Measurements from ENCODE around the gene BPIFB6.

BPIFB6 gene

DNA sequence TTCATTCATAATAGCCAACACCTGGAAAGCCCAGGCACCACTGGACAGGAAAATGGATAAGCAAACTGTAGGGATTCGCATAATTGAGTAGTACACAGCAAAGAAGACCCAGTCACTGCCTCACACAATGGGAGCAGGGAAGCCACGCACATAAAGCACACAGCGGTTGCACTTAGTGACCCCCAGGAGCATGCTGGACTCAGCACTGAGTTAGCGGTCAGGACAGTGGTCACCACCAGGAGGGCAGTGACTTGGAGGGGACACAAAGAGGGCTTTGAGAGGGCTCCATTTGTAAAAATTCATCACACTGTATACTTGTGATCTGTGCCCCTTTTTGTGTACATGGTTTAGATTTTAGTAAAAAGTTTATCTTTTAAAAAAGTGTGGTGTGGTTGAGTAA, 19.9 kb downstream of the BPIFB6 start:
- H3K9me3 ChIP-seq (ENCODE audit: insufficient read depth, low read length) = peaks cover 4% of the 10 kb centered on the region; the same call in 1 of the 2 replicates
- H3K9ac ChIP-seq (ENCODE audit: insufficient read length, low read depth) = no peak overlapping the region
- H3K27me3 ChIP-seq (ENCODE audit: insufficient read depth, insufficient read length) = no peaks in the 10 kb centered on the region
- no peak overlapping the region for H3K4me3 ChIP-seq (ENCODE audit: insufficient read length, low read depth)
- H3K4me1 ChIP-seq (ENCODE audit: insufficient read depth, insufficient read length) = peaks cover 11% of the 10 kb centered on the region
- H3K36me3 ChIP-seq (ENCODE audit: insufficient read depth, insufficient read length, low read length) = no peaks in the 10 kb centered on the region
- no peak for TF ChIP-seq SUZ12 (IDR thresholded peaks at IDR 0.05; ENCODE audit: extremely low read depth, insufficient read depth, insufficient read length)
- TF ChIP-seq YY1 (IDR thresholded peaks at IDR 0.05; ENCODE audit: insufficient read depth, insufficient read length) = no peak
- DNase-seq (ENCODE audit: low read depth, low spot score) = no peak

DNA sequence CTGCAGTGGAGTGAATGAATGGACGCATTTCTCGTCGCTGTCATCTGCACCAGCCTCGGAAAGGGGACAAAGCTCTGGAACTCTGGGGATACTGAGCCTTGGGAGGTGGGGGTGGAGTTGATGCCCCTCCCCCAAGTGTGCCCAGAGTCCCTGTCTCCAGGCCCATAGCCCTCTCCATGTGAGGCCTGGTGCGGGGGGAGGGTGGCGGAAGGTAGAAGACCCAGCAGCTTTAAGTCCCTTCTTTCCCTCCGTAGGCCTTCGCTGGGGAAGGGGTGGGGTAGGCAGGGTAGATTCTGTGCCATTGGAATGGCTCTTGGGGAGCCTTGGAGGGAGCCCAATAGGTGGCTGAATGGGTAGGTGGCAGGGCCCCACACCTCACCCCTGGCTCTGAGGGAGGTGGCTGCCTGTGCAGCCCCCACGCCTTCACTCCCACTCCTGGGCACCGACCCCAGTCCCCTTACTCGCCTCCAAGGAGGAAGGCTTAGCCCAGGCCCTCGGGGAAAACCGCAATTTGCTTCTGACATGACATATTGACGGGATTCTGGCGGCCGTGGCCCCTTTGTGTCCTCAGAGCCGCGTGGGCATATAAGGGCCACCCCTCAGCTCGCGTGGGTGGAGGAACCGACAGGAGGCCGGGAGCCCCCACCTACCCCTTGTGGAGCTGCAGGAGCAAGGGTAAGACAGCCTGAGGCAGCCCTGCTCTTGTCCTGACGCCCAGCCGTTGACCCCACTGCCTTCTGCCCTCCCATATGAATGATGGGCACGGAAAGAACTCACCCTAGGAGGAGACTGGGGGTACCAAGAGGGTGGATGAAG, 22.1 kb downstream of the BPIFB6 start, which contains the start of gene BPIFB3:
Gene BPIFB3 (plus strand): TSS at position 613 of the 816 bp plus-strand sequence. CDS start 1,533 bp downstream, outside the sequence.
- Histone ChIP-seq H3K36me3 (ENCODE audit: insufficient read depth, insufficient read length, low read length) (no peaks in the 10 kb centered on the region), H3K9me3 (ENCODE audit: insufficient read depth, low read length) (no peaks in the 10 kb centered on the region), H3K27me3 (ENCODE audit: insufficient read depth, insufficient read length) (no peaks in the 10 kb centered on the region), H3K9ac (ENCODE audit: insufficient read length, low read depth) (peak within 1 kb of the TSS; percentile 17), H3K4me1 (ENCODE audit: insufficient read depth, insufficient read length) (peaks cover 11% of the 10 kb centered on the region), H3K4me3 (ENCODE audit: insufficient read length, low read depth) (no peak within 1 kb of the TSS)
- no peak for TF ChIP-seq ZNF274 (IDR thresholded peaks at IDR 0.05; ENCODE audit: low read depth, low read length)
- TF ChIP-seq SUZ12 (IDR thresholded peaks at IDR 0.05; ENCODE audit: extremely low read depth, insufficient read depth, insufficient read length) = no peak
- no peak for DNase-seq (ENCODE audit: low read depth, low spot score)

GRCh38 chr20:33054381-33054780, 22.9 kb downstream of the BPIFB6 start:
- Histone ChIP-seq H3K9me3 (ENCODE audit: insufficient read depth, low read length) (no peaks in the 10 kb centered on the region), H3K36me3 (ENCODE audit: insufficient read depth, insufficient read length, low read length) (no peaks in the 10 kb centered on the region), H3K27me3 (ENCODE audit: insufficient read depth, insufficient read length) (no peaks in the 10 kb centered on the region), H3K4me3 (ENCODE audit: insufficient read length, low read depth) (no peak overlapping the region), H3K9ac (ENCODE audit: insufficient read length, low read depth) (no peak overlapping the region), H3K4me1 (ENCODE audit: insufficient read depth, insufficient read length) (peaks cover 11% of the 10 kb centered on the region)
- TF ChIP-seq SUZ12 (IDR thresholded peaks at IDR 0.05; ENCODE audit: extremely low read depth, insufficient read depth, insufficient read length) (no peak), ZNF274 (IDR thresholded peaks at IDR 0.05; ENCODE audit: low read depth, low read length) (no peak), YY1 (IDR thresholded peaks at IDR 0.05; ENCODE audit: insufficient read depth, insufficient read length) (no peak)
- DNase-seq (ENCODE audit: low read depth, low spot score) = no peak

GRCh38 chr20:33054791-33055190, 23.3 kb downstream of the BPIFB6 start:
- TF ChIP-seq SUZ12 (IDR thresholded peaks at IDR 0.05; ENCODE audit: extremely low read depth, insufficient read depth, insufficient read length) (no peak), YY1 (IDR thresholded peaks at IDR 0.05; ENCODE audit: insufficient read depth, insufficient read length) (no peak), ZNF274 (IDR thresholded peaks at IDR 0.05; ENCODE audit: low read depth, low read length) (no peak)
- H3K4me1 ChIP-seq (ENCODE audit: insufficient read depth, insufficient read length) = peaks cover 11% of the 10 kb centered on the region
- H3K36me3 ChIP-seq (ENCODE audit: insufficient read depth, insufficient read length, low read length) = no peaks in the 10 kb centered on the region
- DNase-seq (ENCODE audit: low read depth, low spot score) = no peak
- no peak overlapping the region for H3K9ac ChIP-seq (ENCODE audit: insufficient read length, low read depth)
- H3K9me3 ChIP-seq (ENCODE audit: insufficient read depth, low read length) = no peaks in the 10 kb centered on the region
- H3K4me3 ChIP-seq (ENCODE audit: insufficient read length, low read depth) = no peak overlapping the region
- H3K27me3 ChIP-seq (ENCODE audit: insufficient read depth, insufficient read length) = no peaks in the 10 kb centered on the region

GRCh38 chr20:33059136-33059535, 27.7 kb downstream of the BPIFB6 start:
- no peak overlapping the region for H3K9ac ChIP-seq (ENCODE audit: insufficient read length, low read depth)
- H3K36me3 ChIP-seq (ENCODE audit: insufficient read depth, insufficient read length, low read length) = no peaks in the 10 kb centered on the region
- H3K4me3 ChIP-seq (ENCODE audit: insufficient read length, low read depth) = no peak overlapping the region
- no peaks in the 10 kb centered on the region for H3K4me1 ChIP-seq (ENCODE audit: insufficient read depth, insufficient read length)
- no peaks in the 10 kb centered on the region for H3K9me3 ChIP-seq (ENCODE audit: insufficient read depth, low read length)
- TF ChIP-seq YY1 (IDR thresholded peaks at IDR 0.05; ENCODE audit: insufficient read depth, insufficient read length) (no peak), SUZ12 (IDR thresholded peaks at IDR 0.05; ENCODE audit: extremely low read depth, insufficient read depth, insufficient read length) (no peak), ZNF274 (IDR thresholded peaks at IDR 0.05; ENCODE audit: low read depth, low read length) (no peak)
- no peaks in the 10 kb centered on the region for H3K27me3 ChIP-seq (ENCODE audit: insufficient read depth, insufficient read length)
- no peak for DNase-seq (ENCODE audit: low read depth, low spot score)

DNA sequence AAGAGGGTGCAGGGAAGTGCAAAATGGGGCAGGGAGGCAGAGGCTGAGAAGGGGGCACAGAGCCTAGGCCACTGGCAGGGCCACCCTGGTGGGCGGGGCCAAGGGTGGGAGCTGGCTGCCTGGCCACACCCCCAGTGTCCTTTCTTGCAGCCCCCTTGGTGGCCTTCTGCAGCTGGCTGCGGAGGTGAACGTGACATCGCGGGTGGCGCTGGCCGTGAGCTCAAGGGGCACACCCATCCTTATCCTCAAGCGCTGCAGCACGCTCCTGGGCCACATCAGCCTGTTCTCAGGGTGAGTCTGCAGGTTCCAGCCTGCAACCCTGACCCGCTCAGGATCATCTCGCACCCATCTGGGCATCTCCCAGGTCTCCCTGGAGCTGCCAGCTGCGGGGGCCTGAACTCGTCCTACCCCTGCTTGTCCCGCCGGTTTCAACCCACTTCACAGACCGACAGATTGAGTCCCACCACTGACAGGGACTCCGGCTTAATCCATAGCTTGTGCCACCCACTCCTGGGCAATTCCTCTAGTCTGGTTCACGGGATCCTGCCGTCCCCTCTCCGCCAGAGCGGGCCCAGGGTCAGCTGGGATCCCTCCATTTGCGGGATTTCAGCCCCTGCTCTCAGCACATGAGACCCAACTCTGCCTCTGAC, 28.4 kb downstream of the BPIFB6 start:
- H3K4me3 ChIP-seq (ENCODE audit: insufficient read length, low read depth) = no peak overlapping the region
- no peak overlapping the region for H3K9ac ChIP-seq (ENCODE audit: insufficient read length, low read depth)
- H3K27me3 ChIP-seq (ENCODE audit: insufficient read depth, insufficient read length) = no peaks in the 10 kb centered on the region
- DNase-seq (ENCODE audit: low read depth, low spot score) = no peak
- TF ChIP-seq ZNF274 (IDR thresholded peaks at IDR 0.05; ENCODE audit: low read depth, low read length) (no peak), SUZ12 (IDR thresholded peaks at IDR 0.05; ENCODE audit: extremely low read depth, insufficient read depth, insufficient read length) (no peak), YY1 (IDR thresholded peaks at IDR 0.05; ENCODE audit: insufficient read depth, insufficient read length) (no peak)
- no peaks in the 10 kb centered on the region for H3K4me1 ChIP-seq (ENCODE audit: insufficient read depth, insufficient read length)
- no peaks in the 10 kb centered on the region for H3K9me3 ChIP-seq (ENCODE audit: insufficient read depth, low read length)
- H3K36me3 ChIP-seq (ENCODE audit: insufficient read depth, insufficient read length, low read length) = no peaks in the 10 kb centered on the region

GRCh38 chr20:33061658-33062028, 30.2 kb downstream of the BPIFB6 start:
- TF ChIP-seq ZNF274 (IDR thresholded peaks at IDR 0.05; ENCODE audit: low read depth, low read length) (no peak), YY1 (IDR thresholded peaks at IDR 0.05; ENCODE audit: insufficient read depth, insufficient read length) (no peak), SUZ12 (IDR thresholded peaks at IDR 0.05; ENCODE audit: extremely low read depth, insufficient read depth, insufficient read length) (no peak)
- H3K27me3 ChIP-seq (ENCODE audit: insufficient read depth, insufficient read length) = no peaks in the 10 kb centered on the region
- no peak for DNase-seq (ENCODE audit: low read depth, low spot score)

More at GRCh38 chr20:33061658-33062028, 30.2 kb downstream of the BPIFB6 start:
- H3K36me3 ChIP-seq (ENCODE audit: insufficient read depth, insufficient read length, low read length) = no peaks in the 10 kb centered on the region
- H3K9me3 ChIP-seq (ENCODE audit: insufficient read depth, low read length) = no peaks in the 10 kb centered on the region
- no peak overlapping the region for H3K4me3 ChIP-seq (ENCODE audit: insufficient read length, low read depth)
- H3K9ac ChIP-seq (ENCODE audit: insufficient read length, low read depth) = no peak overlapping the region
- no peaks in the 10 kb centered on the region for H3K4me1 ChIP-seq (ENCODE audit: insufficient read depth, insufficient read length)

Data from NT2/D1 (cell line).